CD4-positive, alpha-beta T cell treated with Interferon gamma for 1 hour (primary cell): ENCODE data around the gene UBTF.

Experiments
- DNase-seq: peaks from one replicate; pipeline ENCODE4 v3.0.0-alpha.2; 2020

Gene UBTF

GRCh38 chr17:44193326-44194084 is 26.0 kb downstream of the UBTF start:
- DNase-seq = no peak

GRCh38 chr17:44192750-44193149 is 26.7 kb downstream of the UBTF start:
- DNase-seq = no peak

DNA sequence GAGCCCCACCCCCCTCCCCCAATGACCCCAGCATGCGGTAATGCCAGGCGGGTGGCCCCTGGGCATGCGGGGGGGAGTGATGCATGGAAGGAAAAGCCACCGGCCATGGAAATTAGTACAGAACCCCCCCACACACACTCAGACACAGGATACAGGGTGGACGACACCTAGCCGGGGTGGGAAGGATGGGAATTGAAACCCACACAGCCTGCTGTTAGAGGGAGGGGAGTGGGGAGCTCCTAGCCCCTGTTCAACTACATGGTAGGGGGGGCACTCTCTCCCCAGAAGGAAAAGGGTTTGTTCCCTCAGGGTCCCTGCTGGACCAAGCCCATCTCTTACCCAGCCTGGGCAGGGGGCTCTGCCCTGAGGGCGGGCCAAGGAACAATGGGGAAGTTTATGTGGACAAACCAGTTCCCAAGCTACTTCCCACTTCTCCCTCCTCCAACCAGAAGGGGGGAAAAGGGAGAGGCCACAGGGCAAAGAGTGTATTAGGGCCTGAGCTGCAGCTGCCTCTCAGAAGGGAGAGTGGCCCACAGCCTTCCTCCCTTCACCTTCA is 27.5 kb downstream of the UBTF start:
- no peak for DNase-seq

DNA sequence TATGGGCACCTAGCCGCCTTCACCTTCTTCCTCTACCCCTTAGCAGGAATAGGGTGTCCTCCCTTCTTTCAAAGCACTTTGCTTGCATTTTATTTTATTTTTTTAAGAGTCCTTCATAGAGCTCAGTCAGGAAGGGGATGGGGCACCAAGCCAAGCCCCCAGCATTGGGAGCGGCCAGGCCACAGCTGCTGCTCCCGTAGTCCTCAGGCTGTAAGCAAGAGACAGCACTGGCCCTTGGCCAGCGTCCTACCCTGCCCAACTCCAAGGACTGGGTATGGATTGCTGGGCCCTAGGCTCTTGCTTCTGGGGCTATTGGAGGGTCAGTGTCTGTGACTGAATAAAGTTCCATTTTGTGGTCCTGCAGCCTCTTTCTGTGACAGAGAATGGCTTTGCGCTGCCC is 28.1 kb downstream of the UBTF start:
- no peak for DNase-seq

GRCh38 chr17:44190481-44190880 is 29.0 kb downstream of the UBTF start:
- no peak for DNase-seq

DNA sequence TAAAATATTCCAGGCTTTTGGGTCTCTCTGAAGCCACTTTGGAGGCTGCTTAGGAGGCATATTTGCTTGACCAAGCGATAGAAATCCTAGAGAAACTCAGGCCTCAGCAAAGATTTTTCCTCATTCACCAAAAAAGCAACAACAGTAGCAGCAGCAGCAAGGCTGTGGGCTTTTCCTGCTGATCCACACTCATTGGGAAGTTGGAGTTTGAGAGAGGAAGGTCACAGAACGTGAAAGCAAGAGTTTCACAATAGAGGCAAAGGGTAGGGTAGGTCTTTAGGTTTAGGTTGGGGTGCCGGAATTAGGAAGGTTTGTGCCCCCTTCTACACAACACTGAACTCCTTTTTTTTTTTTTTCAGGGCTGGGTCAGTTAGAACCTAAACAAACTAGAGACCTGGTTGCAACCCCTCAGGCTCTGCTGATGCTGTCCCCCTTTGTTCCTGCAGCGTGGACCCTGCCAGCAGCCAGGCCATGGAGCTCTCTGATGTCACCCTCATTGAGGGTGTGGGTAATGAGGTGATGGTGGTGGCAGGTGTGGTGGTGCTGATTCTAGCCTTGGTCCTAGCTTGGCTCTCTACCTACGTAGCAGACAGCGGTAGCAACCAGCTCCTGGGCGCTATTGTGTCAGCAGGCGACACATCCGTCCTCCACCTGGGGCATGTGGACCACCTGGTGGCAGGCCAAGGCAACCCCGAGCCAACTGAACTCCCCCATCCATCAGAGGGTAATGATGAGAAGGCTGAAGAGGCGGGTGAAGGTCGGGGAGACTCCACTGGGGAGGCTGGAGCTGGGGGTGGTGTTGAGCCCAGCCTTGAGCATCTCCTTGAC is 30.7 kb downstream of the UBTF start:
- no peak for DNase-seq

GRCh38 chr17:44187131-44187899 is 32.2 kb downstream of the UBTF start:
- DNase-seq = peak; percentile 51

DNA sequence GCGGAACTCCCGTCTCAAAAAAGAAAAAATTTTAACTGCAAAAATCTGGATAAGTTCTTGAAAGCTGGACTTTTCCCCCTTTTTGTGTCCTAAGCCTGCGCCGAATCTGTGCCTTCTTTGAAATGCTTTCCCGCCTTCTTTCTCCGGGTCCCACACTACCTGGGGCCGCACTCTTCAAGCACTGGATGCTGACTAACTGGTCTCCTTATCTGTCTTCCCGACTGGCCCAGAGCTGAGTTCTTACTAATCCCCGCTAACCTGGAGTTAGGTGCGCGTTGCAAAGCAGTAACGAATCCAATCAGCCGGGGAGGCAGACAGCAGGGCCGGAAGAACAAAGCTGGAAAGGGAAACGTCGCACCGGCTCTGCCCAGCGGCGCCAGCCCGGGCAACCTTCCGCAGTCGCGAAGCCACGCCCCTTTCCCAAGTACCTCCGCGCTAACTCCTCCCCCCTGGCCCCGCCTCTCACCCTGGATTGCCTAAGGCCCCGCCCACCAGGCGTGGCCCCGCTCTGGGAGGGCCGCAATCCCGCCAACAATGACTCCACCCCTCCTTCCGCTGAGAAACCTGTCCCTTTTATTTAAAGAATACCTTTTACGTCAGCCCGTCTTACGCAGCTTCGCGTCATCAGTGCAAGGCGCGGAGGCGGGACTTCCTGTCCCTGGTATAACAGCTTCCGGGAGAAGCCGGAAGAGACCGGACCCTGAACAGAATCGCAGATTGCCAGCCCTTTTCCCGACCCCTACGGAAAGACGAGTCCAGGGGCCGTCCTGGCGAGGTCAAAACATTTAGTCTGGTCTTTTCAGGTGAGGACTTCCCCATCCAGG is 33.0 kb downstream of the UBTF start, which contains the start of gene TMUB2:
TSS of gene TMUB2 (plus strand) at position 666 of the 824 bp plus-strand sequence. CDS start 737 bp downstream, outside the sequence.
- peak; percentile 99 for DNase-seq

DNA sequence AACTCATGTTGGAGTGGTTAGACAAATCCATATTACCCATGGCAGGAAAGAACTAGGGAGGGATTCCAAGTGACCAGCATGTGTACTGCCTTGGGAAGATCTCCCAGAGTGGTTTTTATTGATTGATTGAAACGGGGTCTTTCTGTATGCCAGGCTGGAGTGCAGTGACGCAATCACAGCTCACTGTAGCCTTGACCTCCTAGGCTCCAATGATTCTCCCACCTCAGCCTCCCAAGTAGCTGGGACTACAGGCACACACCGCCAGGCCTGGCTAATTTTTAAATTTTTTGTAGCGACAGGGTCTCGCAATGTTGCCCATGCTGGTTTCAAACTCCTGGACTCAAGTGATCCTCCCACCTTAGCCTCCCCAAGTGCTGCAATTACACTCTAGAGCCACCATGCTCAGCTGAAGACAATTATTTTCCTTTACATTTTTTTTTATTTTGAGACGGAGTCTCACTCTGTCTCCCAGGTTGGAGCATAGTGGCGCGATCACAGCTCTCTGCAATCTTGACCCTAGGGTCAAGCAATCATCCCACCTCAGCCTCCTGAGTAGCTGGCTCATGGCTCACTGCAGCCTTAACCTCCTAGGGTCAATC is 35.2 kb downstream of the UBTF start:
- no peak for DNase-seq

- DNase-seq = no peak
Observed at GRCh38 chr17:44183024-44183423, 36.5 kb downstream of the UBTF start.

- no peak for DNase-seq
Observed at GRCh38 chr17:44178133-44178532, 41.3 kb downstream of the UBTF start.

GRCh38 chr17:44177640-44178039 is 41.8 kb downstream of the UBTF start:
- no peak for DNase-seq

DNA sequence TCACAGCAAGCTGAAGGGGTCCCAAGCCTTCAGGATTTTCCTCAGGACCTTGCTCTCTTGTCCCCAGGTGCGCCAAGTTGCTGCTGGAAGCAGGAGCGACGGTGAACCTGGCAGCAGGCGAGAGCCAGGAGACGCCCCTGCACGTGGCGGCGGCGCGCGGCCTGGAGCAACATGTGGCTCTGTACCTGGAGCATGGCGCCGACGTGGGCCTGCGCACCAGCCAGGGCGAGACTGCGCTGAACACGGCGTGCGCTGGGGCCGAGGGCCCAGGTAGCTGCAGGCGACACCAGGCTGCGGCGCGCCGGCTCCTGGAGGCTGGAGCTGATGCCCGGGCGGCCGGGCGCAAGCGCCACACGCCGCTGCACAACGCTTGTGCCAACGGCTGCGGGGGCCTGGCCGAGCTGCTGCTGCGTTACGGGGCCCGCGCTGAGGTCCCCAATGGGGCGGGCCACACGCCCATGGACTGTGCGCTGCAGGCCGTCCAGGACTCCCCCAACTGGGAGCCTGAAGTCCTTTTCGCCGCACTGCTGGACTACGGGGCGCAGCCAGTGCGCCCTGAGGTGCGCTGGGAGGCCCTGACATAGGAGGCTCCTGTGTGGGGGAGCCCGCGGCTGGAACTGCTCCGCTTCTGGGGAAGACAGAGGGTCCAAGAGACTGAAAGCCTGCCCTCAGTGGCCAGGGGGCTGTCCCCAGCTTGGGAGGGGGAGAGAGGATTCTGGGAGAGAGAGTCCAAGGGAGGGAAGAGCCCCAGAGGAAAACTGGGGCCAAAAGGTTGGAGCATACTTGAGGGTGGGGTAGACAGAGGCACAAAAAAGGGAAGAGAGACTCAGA is 42.6 kb downstream of the UBTF start:
- DNase-seq = no peak

DNA sequence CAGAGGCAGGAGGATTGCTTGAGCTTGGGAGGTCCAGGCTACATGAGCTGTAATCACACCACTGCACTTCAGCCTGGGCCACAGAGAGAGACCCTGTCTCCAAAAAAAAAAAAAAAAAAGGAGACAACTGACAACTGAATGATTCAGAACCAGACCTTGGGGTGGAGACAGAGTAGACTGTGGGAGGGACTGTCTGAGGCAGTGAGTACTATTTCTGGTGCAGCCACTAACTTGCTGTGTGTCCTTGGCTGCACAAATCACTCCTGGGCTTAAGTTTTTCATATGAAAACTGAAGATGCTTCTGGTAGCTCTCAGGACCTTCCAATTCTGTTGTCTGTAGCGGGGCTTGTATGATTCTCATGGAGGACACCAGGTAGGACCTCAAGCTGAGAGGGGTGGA is 43.2 kb downstream of the UBTF start:
- no peak for DNase-seq

DNA sequence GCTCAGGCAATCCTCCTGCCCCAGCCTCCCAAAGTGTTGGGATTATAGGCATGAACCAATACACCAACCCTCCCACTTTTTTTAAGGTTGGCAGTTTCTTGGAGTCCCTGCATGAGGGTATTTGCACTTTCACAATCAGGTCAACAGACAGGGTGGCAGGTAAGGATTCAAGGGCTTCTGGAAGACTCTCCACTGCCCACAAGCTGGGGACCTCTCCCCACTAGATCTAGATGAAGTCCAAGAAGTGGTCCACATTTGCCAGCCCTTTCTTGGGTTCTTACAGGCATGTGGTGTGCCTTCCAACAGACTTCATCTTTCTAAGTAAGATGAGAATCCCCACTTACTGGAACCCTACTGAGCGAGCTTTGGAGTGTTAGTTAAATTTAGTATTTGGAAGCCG is 45.0 kb downstream of the UBTF start:
- DNase-seq = no peak

DNA sequence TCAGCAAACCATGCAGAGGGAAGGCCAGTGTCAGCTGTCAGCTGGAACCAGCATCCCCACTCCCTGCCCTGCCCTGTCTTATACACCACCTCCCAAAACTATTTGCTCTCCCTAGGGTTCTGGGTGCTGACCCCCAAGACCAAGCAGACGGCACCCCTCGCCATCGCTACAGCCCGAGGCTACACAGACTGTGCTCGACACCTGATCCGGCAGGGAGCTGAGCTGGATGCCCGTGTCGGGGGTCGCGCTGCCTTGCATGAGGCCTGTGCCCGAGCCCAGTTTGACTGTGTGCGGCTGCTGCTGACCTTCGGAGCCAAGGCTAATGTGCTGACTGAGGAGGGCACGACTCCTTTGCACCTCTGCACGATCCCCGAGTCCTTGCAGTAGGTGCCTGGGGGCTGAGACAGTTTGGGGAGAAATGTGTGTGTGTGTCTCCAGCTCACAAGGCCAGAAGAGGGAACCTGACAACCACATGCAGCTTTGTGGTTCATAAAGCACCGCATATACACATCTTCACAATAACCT is 47.5 kb downstream of the UBTF start:
- no peak for DNase-seq

DNA sequence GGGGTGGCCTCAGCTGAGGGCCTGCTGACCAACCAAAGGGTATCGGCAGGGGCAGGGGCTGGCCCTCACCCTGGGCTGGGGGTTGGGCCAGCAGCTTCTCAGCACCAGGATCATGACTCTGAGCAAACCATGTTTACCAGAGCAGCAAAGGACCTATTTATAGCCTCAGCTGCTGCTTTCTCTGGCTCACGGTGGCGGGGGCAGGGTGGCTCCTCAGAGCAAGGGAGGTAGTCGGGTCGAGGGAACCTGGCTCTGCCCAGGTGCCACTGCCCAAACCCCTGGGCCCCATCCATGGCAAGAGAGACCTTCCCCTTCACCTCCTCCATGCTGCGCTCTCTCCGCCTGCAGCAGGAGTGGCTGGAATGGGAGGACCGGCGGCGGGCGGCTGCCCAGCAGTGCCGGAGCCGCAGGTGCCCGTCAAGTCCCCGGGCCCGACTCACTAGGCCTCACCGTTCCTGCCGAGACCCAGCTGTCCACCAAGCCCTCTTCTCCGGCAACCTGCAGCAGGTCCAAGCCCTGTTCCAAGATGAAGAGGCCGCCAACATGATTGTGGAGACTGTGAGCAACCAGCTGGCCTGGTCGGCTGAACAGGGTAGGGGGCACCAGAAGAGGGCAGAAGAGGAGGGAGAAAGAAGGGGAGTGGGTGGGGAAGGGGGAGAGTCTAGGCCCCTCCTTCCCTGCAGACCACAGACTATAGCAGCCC is 48.8 kb downstream of the UBTF start, which contains the start of gene ASB16:
TSS of gene ASB16 (plus strand) at position 206 of the 703 bp plus-strand sequence. CDS start at position 292, 86 bp downstream.
- no peak for DNase-seq

DNA sequence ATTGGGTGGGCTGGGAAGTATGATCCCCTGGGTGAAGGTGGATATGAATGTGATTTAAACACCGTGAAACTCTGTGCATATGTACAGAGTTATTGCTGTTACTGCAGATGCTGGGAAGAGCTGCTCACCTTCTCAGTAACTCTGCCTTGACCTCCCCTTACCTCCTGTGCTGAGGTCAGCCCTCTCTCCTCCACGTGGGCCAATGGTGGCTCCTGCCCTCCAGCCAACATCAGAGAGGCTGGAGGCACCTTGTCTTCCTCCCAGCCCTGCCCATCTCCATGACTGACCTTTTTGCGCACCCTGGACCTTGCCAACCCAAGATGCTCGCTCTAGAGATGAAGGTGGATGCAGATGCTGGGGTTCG is 49.4 kb downstream of the UBTF start:
- no peak for DNase-seq

DNA sequence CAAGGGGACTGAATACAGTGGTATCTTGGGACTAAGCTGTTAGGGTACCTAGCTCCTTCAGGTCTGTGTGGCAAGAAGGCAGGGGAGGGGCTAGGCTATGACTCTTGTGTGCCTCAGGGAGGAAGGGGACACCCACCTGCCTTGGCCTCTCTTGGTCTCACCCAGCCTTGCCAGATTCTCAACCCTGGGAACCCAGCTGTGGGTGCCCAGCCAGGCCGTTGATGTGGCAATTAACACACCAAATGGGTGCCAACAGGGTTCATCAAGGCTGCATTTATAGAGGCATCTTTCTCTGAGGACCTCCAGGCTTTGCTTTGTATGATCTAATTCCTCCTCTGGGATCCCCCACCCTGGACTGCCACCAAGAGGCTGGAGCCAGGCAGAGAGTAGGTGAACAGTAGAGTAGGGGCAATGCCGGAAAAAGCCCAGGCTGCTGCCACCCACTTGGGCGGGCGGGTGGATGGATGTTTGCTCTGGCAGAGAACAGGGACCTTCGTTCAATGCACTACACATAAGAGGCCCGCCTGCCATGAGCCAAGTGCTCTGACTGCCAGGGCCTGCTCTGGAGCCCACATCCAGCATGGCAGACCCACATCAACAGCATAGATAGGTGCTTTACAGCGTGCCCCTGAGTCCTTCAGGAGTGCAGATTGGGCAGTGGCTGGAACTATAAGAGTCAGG is 52.2 kb downstream of the UBTF start:
- DNase-seq = no peak
